Smooth muscle cell (in vitro differentiated cells): ENCODE data around the gene HERC2. TPM values are rescaled to one million over a fixed set of nuclear protein-coding genes. Genes with fewer than 3 reads are reported as not detected.

Experiments
- DNase-seq: peaks from one replicate; lab custom pipeline; 2025; ENCODE audit not compliant: unreplicated experiment; lab: John Stamatoyannopoulos, UW
- H2AFZ ChIP-seq: fragments of 200-600 bp; sonication (generic); 2 replicates; pipeline ENCODE4 v1.6.0; 2016; ENCODE audit warnings: antibody characterized with exemption, low read depth, mild to moderate bottlenecking
- H3F3A ChIP-seq: fragments of 200-600 bp; sonication (generic); 2 replicates; pipeline ENCODE4 v1.6.0; 2017; ENCODE audit warnings: antibody characterized with exemption, low read depth
- H3K27ac ChIP-seq: fragments of 200-600 bp; sonication (generic); 2 replicates; pipeline ENCODE4 v1.5.1; 2016; ENCODE audit warnings: low read depth, mild to moderate bottlenecking
- H3K27me3 ChIP-seq: fragments of 200-600 bp; sonication (generic); 2 replicates; pipeline ENCODE4 v1.6.1; 2016; ENCODE audit warnings: low read depth, mild to moderate bottlenecking
- H3K36me3 ChIP-seq: fragments of 200-600 bp; sonication (generic); 2 replicates; pipeline ENCODE4 v1.5.1; 2016; ENCODE audit warnings: low read depth
- H3K4me1 ChIP-seq: fragments of 200-600 bp; sonication (generic); 2 replicates; pipeline ENCODE4 v1.5.1; 2016; ENCODE audit warnings: low read depth
- H3K4me2 ChIP-seq: fragments of 200-600 bp; sonication (generic); 2 replicates; pipeline ENCODE4 v1.6.0; 2016; ENCODE audit warnings: mild to moderate bottlenecking
- H3K4me3 ChIP-seq: fragments of 200-600 bp; sonication (generic); 2 replicates; pipeline ENCODE4 v1.5.1; 2016; ENCODE audit warnings: mild to moderate bottlenecking
- H3K79me2 ChIP-seq: fragments of 200-600 bp; sonication (generic); 2 replicates; pipeline ENCODE4 v1.6.0; 2016; ENCODE audit warnings: low read depth, mild to moderate bottlenecking
- H3K9ac ChIP-seq: fragments of 200-600 bp; sonication (generic); 2 replicates; pipeline ENCODE4 v1.6.0; 2016; ENCODE audit warnings: low read depth
- H3K9me3 ChIP-seq: fragments of 200-600 bp; sonication (generic); replicated peaks from 2 replicates; pipeline ENCODE4 v1.5.1; 2016; ENCODE audit warnings: low read depth
- H4K20me1 ChIP-seq: fragments of 200-600 bp; sonication (generic); 2 replicates; pipeline ENCODE4 v1.6.0; 2016; ENCODE audit warnings: low read depth
- CTCF ChIP-seq: fragments of 200-600 bp; sonication (generic); IDR thresholded peaks from 2 replicates; pipeline ENCODE4 v1.5.1; 2017; ENCODE audit warnings: borderline replicate concordance, mild to moderate bottlenecking, antibody characterized with exemption; ENCODE audit not compliant: insufficient read depth, poor library complexity, severe bottlenecking
- WGBS: methylation state at CpG from one replicate; pipeline ENCODE4 v1.1.7; 2016; ENCODE audit warnings: low lambda C conversion rate; 5-methylcytosine and 5-hydroxymethylcytosine counted together
- polyA plus RNA-seq: library from polyadenylated mRNA; unstranded; fragments of >200 nt; fragmentation: Nextera tagmentation; extraction: Ambion mirVana; gene quantifications from 2 replicates; pipeline ENCODE4 v1.2.1, GENCODE V29; 2016
- total RNA-seq: library from RNA; depleted of rRNA; stranded (reverse); fragments of >200 nt; gene quantifications from 2 replicates; pipeline ENCODE4 v1.2.3, GENCODE V29; 2014

HERC2 gene
- total and polyA plus RNA-seq, 2 experiments from 2014 or later: 19.9 to 33.1 TPM

DNA sequence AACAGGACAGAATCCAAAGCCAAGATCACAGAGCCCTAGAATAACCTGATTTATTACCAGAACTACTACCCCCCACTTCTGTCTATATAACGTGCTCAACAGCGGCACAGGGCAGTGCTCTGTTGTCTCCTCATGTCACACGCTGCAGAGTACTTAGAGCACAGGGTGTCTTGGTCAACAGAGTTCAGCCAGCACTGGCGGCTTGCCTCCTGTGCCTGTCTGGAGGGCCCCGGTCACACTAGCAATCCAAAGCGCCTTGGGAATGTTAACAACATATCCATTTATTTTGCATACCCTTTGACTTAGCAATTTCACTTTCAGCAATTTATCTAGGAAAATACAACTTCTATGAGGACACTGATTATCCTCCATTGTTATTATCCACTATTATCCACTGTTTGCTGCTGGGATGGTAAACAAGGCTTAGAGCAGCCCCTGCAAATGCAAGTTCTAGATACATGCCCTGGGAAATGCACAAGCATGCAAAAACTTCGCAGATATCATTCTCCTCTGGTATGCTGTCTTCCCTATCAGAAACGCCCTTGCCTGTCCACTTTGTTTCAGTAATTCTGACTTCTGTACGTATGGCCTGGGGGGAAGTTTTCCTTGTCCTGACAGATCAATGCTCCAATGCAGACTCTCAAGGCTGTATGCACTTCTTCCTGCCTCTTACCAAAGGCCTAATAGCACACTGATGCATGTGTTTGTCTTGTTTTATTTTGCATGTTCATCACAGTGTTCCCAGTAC lies 136.7 kb downstream of the HERC2 start:
- H3K79me2 ChIP-seq: no peaks in the 10 kb centered on the region
- no peaks in the 10 kb centered on the region for H3K4me1 ChIP-seq
- no peak overlapping the region for H2AFZ ChIP-seq
- H3K27ac ChIP-seq: no peak overlapping the region
- no peak for DNase-seq
- no peaks in the 10 kb centered on the region for H4K20me1 ChIP-seq
- H3K27me3 ChIP-seq: no peaks in the 10 kb centered on the region
- 90% methylated on average over 9 of the region's 9 CpGs for WGBS
- H3K9me3 ChIP-seq: no peaks in the 10 kb centered on the region
- H3K9ac ChIP-seq: no peak overlapping the region
- H3K4me3 ChIP-seq: no peak overlapping the region
- TF ChIP-seq CTCF: no peak
- H3K36me3 ChIP-seq: peaks cover 5% of the 10 kb centered on the region
- H3K4me2 ChIP-seq: no peak overlapping the region
- no peaks in the 10 kb centered on the region for H3F3A ChIP-seq

DNA sequence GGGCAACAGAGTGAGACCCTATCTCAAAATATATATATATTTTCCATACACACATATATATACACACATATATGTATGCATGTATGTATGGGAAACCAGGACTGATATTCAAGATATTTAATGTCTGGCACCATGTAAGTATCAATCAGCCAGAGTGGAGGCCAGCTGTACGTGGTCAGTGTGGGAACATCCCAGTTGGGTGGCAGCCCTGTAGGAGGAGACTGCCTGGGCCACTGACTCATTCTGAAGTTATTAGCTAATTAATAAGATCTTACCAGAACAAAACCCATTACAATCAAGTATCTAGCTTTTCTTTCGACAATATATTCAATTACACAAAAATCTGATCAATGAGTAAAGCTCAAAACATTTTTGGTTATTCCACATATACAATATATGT lies 137.8 kb downstream of the HERC2 start:
- Histone ChIP-seq H3K4me1 (no peaks in the 10 kb centered on the region), H3K9ac (no peak overlapping the region), H2AFZ (no peak overlapping the region), H3K4me2 (no peak overlapping the region), H4K20me1 (no peaks in the 10 kb centered on the region), H3K79me2 (no peaks in the 10 kb centered on the region), H3K27me3 (no peaks in the 10 kb centered on the region), H3K4me3 (no peak overlapping the region), H3K27ac (no peak overlapping the region), H3K9me3 (no peaks in the 10 kb centered on the region), H3K36me3 (peaks cover 5% of the 10 kb centered on the region), H3F3A (no peaks in the 10 kb centered on the region)
- WGBS: 70% methylated on average over 2 of the region's 2 CpGs
- TF ChIP-seq CTCF: no peak
- DNase-seq: no peak

DNA sequence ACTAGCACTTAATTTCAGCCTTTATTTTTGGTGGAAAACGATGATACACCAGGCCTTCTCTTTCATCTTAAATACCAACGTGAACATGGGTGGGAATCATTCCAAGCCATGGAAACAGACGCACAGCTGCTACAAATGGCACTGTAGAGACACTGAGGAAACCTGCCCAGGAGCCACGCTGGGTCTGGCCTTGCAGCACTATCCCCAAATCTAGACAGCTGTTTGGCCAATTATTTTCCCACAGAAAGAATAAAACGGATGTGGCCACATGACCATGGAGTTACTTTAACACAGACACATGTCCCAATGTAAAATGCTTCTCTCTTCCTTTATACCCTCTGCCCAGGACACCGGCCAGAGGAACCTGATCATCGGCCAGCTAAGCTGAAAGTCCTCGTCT lies 139.2 kb downstream of the HERC2 start:
- H4K20me1 ChIP-seq: no peaks in the 10 kb centered on the region
- no peak for DNase-seq
- H3K4me3 ChIP-seq: no peak overlapping the region
- H3K27ac ChIP-seq: no peak overlapping the region
- no peaks in the 10 kb centered on the region for H3K9me3 ChIP-seq
- H3K4me2 ChIP-seq: no peak overlapping the region
- no peaks in the 10 kb centered on the region for H3K4me1 ChIP-seq
- WGBS: 93% methylated on average over 8 of the region's 8 CpGs
- peaks cover under 1% of the 10 kb centered on the region for H3K36me3 ChIP-seq
- no peak for TF ChIP-seq CTCF
- H2AFZ ChIP-seq: no peak overlapping the region
- no peaks in the 10 kb centered on the region for H3F3A ChIP-seq
- no peaks in the 10 kb centered on the region for H3K27me3 ChIP-seq
- H3K9ac ChIP-seq: no peak overlapping the region
- H3K79me2 ChIP-seq: no peaks in the 10 kb centered on the region

DNA sequence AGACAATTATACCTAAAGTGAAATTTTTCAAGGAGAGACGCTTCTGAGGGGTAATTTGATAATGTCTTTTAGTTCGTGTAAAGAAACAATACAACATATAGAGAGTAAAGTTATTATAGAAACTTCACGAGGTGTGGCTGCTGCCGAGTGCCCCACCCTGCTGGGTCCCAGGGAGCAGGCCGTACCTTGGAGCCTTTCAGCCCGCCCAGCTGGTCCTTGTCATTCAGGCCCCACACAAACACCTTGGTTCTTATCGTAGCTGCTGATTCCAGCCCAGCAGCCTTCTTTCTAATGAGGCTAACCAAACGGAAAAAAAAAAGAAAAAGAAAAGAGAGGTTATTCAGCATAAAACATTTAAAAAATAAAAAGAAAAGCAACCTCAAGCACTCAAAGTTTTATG lies 139.8 kb downstream of the HERC2 start:
- WGBS: 93% methylated on average over 8 of the region's 8 CpGs
- no peaks in the 10 kb centered on the region for H4K20me1 ChIP-seq

More for the DNA sequence above, 139.8 kb downstream of the HERC2 start:
- no peaks in the 10 kb centered on the region for H3K36me3 ChIP-seq
- H3K4me3 ChIP-seq: no peak overlapping the region
- H3K9me3 ChIP-seq: no peaks in the 10 kb centered on the region
- no peak for DNase-seq
- no peak overlapping the region for H3K9ac ChIP-seq
- no peak for TF ChIP-seq CTCF
- H3K27ac ChIP-seq: no peak overlapping the region
- H3K79me2 ChIP-seq: no peaks in the 10 kb centered on the region
- H3K4me1 ChIP-seq: no peaks in the 10 kb centered on the region
- no peaks in the 10 kb centered on the region for H3F3A ChIP-seq
- no peak overlapping the region for H2AFZ ChIP-seq
- H3K27me3 ChIP-seq: no peaks in the 10 kb centered on the region
- H3K4me2 ChIP-seq: no peak overlapping the region
